Activated naive CD8-positive, alpha-beta T cell treated with anti-CD3 and anti-CD28 coated beads, Interleukin-2, amount 50 U/mL, for 24 hours (primary cell): ENCODE results near the gene FAM186B.
"Not testable (repeated sequence)": the region's sequence is repeated elsewhere in the genome, so short reads cannot be mapped to it uniquely, and the experiment has no call there.

Experiments
- ATAC-seq: fragments of 150-1000 bp; cut with Tn5 transposase; one replicate; pipeline ENCODE4 v1.10.0; 2021
- DNase-seq: peaks from one replicate; pipeline ENCODE4 v3.0.0; 2021
- H3K27ac Mint-ChIP-seq: one replicate; pipeline ENCODE4 v1.8.0; 2021; ENCODE audit warnings: mild to moderate bottlenecking, mixed read lengths
- H3K27me3 Mint-ChIP-seq: one replicate; pipeline ENCODE4 v1.8.0; 2021; ENCODE audit warnings: mixed read lengths
- H3K36me3 Mint-ChIP-seq: one replicate; pipeline ENCODE4 v1.8.0; 2021; ENCODE audit warnings: low read depth, mixed read lengths
- H3K4me1 Mint-ChIP-seq: one replicate; pipeline ENCODE4 v1.8.0; 2021; ENCODE audit warnings: mixed read lengths
- H3K4me3 Mint-ChIP-seq: one replicate; pipeline ENCODE4 v1.8.0; 2021; ENCODE audit warnings: mild to moderate bottlenecking, moderate library complexity, mixed read lengths
- H3K9me3 Mint-ChIP-seq: one replicate; pipeline ENCODE4 v1.8.0; 2021; ENCODE audit warnings: mixed read lengths

The FAM186B gene

DNA sequence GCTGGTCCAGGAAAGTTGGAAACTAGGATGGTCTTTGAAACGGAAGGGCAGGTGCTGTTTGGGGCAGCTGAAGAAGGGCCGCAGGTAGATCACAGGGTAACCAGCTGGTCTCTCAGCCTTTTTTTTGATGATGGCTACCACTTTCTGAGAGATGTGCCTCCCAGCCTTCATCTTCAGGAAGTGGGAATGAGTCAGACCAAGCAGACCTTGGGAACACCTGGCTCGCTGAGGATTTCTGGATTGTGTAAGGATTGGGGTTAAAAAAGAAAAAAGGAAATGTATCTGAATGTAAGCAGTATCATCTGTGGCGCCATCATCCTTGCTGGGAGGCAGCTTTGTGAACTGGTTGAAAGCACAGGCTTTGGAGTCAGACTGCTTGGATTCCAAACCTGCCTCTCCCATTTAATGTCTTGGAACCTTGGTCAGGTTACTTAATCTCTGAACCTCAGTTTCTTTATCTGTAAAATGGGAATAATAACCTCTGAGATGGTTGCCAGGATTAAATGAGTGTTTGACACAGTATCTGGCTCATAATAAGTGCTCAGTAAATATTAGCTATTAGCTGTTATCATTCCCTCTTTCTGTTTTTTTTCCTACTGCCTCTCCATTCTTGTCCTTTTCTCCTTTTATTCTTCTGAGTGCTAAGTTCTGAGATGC is 19.6 kb upstream of the FAM186B start:
- no peak overlapping the region for H3K27ac Mint-ChIP-seq
- H3K36me3 Mint-ChIP-seq, result no peaks in the 10 kb centered on the region
- H3K27me3 Mint-ChIP-seq, result peaks cover 7% of the 10 kb centered on the region
- ATAC-seq (no peak), DNase-seq (no peak)
- H3K4me1 Mint-ChIP-seq, result peaks cover 39% of the 10 kb centered on the region
- no peak overlapping the region for H3K4me3 Mint-ChIP-seq
- H3K9me3 Mint-ChIP-seq, result no peaks in the 10 kb centered on the region

- no peaks in the 10 kb centered on the region for H3K9me3 Mint-ChIP-seq
- ATAC-seq (peak; percentile 77), DNase-seq (peak; percentile 86)
- peak within 1 kb of the TSS; percentile 79 for H3K4me3 Mint-ChIP-seq
- peak within 1 kb of the TSS; percentile 85 for H3K27ac Mint-ChIP-seq
- H3K4me1 Mint-ChIP-seq, result peaks cover 39% of the 10 kb centered on the region
- peaks cover 19% of the 10 kb centered on the region for H3K27me3 Mint-ChIP-seq
- H3K36me3 Mint-ChIP-seq, result no peaks in the 10 kb centered on the region
Measured at GRCh38 chr12:49623142-49623904, 17.9 kb upstream of the FAM186B start, which contains the start of gene PRPF40B. PRPF40B (plus strand) TSS chr12:49623561; CDS start chr12:49623591, 30 bp downstream.

DNA sequence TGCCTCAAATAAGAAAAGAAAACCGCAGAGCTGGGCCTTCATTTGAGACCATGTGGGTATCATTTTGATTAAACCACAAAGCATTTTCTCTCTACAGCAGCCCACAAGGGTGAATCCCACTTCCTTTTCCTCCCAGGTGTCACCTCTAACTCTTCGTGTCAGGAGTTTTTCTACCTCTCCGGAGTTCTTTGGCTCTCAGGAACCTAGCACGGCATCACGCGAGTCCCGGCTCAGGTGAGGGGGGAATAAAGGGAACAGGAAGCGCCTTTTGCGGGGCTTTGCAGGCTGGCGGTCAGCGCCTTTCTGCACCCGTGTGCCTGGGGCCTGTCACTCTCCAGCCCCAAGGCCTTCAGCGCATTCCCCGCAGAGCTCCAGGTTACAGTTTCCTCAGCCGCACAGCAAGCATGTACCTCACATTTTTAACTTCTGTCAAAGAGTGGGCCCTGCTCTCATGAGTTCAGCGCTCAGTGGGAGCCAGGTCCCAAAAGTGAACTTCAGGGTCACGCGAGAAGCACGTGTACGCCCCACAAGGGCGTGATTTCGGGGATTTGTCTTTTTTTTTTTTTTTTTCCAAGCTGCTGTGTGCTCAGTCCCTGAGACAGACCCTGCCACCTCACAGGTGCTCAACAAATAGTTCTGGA is 17.2 kb upstream of the FAM186B start:
- DNase-seq, result peak; percentile 56
- no peaks in the 10 kb centered on the region for H3K9me3 Mint-ChIP-seq
- ATAC-seq, result peak; percentile 44

DNA sequence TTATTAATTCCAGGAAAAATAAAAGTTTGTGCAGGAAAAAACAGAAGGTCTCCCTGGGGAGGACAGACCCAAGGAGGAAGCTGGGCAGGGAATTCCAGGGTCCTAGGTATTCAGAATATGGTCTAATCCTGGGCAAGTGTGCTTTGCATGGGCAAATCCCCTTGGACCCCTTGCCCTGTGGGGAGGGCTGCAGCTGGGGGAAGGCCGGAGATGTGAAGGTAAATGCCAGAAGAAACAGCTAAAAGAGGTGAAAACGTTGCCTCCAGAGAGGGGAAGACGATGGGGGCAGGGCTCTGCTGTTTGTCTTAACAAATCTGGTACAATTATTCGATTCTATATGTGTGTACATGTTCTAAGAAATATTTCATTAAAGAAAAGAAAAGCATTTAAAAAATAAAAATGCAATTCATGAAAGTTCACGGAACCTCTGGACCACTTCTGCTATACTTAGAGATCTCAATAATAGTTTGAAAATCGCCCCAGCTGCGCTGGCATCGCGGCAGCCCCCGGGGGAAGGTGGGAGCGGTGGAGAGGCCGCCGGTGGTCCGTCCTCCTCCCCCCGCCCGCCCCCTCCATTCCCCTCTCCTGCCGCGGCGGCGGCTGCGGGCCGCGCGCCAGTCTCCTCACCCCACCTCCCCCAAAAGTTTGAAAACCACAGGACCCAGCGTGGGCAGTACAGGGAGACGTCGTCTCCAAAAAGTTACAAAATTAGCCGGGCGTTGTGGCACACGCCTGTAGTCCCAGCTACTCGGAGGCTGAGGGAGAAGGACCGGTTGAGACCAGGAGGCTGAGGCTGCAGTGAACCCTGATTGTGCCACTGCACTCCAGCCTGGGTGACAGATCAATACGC is 16.4 kb upstream of the FAM186B start:
- Mint-ChIP-seq H3K36me3 (no peaks in the 10 kb centered on the region), H3K9me3 (no peaks in the 10 kb centered on the region), H3K4me1 (peaks cover 39% of the 10 kb centered on the region), H3K27ac (peak overlapping the region; percentile 85), H3K4me3 (peak overlapping the region; percentile 79), H3K27me3 (peaks cover 24% of the 10 kb centered on the region)
- ATAC-seq (no peak), DNase-seq (no peak)

More for the DNA sequence above, 17.2 kb upstream of the FAM186B start:
- Mint-ChIP-seq H3K27me3 (peaks cover 23% of the 10 kb centered on the region), H3K4me1 (peaks cover 39% of the 10 kb centered on the region), H3K4me3 (peak overlapping the region; percentile 79), H3K36me3 (no peaks in the 10 kb centered on the region), H3K27ac (peak overlapping the region; percentile 85)

DNA sequence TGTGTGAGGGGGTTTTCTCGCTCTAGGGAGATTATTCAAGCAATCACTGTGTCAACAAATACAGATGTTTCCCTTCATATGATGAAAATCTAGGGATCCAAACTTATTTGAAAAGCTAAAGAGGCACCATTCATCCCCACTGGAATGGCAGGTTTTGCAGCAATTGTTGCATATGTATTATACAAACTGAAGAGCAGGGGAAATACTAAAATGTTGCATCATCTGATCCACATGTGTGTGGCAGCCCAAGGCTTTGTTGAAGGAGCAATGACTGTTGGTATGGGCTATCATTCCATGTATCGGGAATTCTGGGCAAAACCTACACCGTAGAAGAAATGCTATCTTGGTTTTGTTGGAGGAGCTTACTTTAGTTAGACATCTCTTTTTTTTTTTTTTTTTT is 13.8 kb upstream of the FAM186B start:
- Mint-ChIP-seq H3K27ac (no peak overlapping the region), H3K27me3 (peaks cover 25% of the 10 kb centered on the region), H3K4me1 (peaks cover 39% of the 10 kb centered on the region), H3K9me3 (no peaks in the 10 kb centered on the region), H3K36me3 (no peaks in the 10 kb centered on the region), H3K4me3 (no peak overlapping the region)
- no peak for ATAC-seq
- no peak for DNase-seq

DNA sequence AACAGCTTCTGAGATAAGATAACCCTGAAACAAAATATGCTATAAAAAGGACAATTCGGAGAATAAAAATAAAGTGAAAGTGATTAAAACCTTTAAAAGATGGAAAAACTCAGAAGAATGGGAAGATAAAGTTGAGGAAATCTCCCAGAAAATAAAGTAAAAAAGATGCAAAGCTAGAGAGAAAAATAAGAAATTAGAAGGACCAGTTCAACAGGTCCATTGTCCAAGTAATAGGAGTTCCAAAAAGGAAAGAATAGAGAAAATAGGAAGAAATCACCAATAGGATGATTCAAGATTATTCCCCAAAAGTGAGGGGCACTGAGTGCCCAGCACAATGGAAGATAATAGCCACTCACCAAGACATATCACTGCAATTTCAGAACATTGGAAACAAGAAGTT is 13.1 kb upstream of the FAM186B start:
- no peaks in the 10 kb centered on the region for H3K36me3 Mint-ChIP-seq
- H3K4me3 Mint-ChIP-seq, result no peak overlapping the region
- H3K27me3 Mint-ChIP-seq, result peaks cover 23% of the 10 kb centered on the region
- DNase-seq (no peak), ATAC-seq (no peak)
- H3K27ac Mint-ChIP-seq, result no peak overlapping the region
- H3K9me3 Mint-ChIP-seq, result no peaks in the 10 kb centered on the region
- peaks cover 33% of the 10 kb centered on the region for H3K4me1 Mint-ChIP-seq

- H3K9me3 Mint-ChIP-seq, result no peaks in the 10 kb centered on the region
- DNase-seq (no peak), ATAC-seq (no peak)
- H3K4me1 Mint-ChIP-seq, result peaks cover 23% of the 10 kb centered on the region
- no peak overlapping the region for H3K4me3 Mint-ChIP-seq
- H3K36me3 Mint-ChIP-seq, result no peaks in the 10 kb centered on the region
- H3K27me3 Mint-ChIP-seq, result peaks cover 29% of the 10 kb centered on the region
- no peak overlapping the region for H3K27ac Mint-ChIP-seq
Measured at GRCh38 chr12:49616533-49617219, 11.2 kb upstream of the FAM186B start.

DNA sequence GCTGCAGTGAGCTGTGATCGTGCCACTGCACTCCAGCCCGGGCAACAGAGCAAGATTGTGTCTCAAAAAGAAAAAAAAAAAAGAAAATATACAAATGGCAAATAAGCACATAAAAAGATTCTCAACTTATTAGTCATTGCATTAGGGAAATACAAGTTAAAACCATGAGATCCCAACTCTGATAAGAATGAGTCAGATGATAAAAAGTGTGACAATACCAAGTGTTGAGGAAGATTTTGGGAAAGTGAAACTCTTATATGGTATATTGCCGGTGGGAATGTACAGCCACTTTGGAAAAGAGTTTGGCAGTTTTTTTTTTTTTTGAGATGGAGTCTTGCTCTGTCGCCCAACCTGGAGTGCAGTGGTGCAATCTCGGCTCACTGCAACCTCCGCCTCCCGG is 10.3 kb upstream of the FAM186B start:
- peaks cover 25% of the 10 kb centered on the region for H3K27me3 Mint-ChIP-seq
- H3K4me3 Mint-ChIP-seq, result no peak overlapping the region
- ATAC-seq (no peak), DNase-seq (no peak)
- H3K4me1 Mint-ChIP-seq, result peaks cover 15% of the 10 kb centered on the region
- no peak overlapping the region for H3K27ac Mint-ChIP-seq
- H3K9me3 Mint-ChIP-seq, result no peaks in the 10 kb centered on the region
- H3K36me3 Mint-ChIP-seq, result no peaks in the 10 kb centered on the region

GRCh38 chr12:49612210-49612609 is 6.8 kb upstream of the FAM186B start:
- H3K4me3 Mint-ChIP-seq, result no peak overlapping the region
- H3K27ac Mint-ChIP-seq, result no peak overlapping the region
- H3K36me3 Mint-ChIP-seq, result peaks cover 4% of the 10 kb centered on the region
- DNase-seq, result no peak
- H3K4me1 Mint-ChIP-seq, result peaks cover 12% of the 10 kb centered on the region
- H3K9me3 Mint-ChIP-seq, result peaks cover 5% of the 10 kb centered on the region
- H3K27me3 Mint-ChIP-seq, result peaks cover 12% of the 10 kb centered on the region
- no peak for ATAC-seq

DNA sequence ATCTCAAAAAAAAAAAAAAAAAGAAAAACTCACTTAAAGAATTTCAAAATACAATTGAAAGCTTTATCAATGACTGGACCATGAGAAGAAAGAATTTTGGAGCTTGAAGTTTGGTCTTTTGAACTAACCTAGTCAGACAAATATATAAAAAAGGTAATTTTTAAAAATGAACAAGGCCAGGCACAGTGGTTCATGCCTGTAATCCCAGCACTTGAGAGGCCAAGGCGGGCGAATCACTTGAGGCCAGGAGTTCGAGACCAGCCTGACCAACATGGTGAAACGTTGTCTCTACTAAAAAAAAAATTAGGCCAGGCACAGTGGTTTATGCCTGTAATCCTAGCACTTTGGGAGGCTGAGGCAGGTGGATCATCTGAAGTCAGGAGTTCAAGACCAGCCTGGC is 5.3 kb upstream of the FAM186B start:
- ATAC-seq, DNase-seq, H3K36me3 Mint-ChIP-seq, H3K4me3 Mint-ChIP-seq, H3K4me1 Mint-ChIP-seq, H3K27ac Mint-ChIP-seq, H3K9me3 Mint-ChIP-seq: not testable (repeated sequence)
- peaks cover 12% of the 10 kb centered on the region for H3K27me3 Mint-ChIP-seq

GRCh38 chr12:49609875-49610154 is 4.4 kb upstream of the FAM186B start:
- no peak for DNase-seq
- peaks cover 5% of the 10 kb centered on the region for H3K9me3 Mint-ChIP-seq
- H3K27ac Mint-ChIP-seq, result no peak overlapping the region
- peaks cover 4% of the 10 kb centered on the region for H3K36me3 Mint-ChIP-seq
- H3K4me3 Mint-ChIP-seq, result no peak overlapping the region
- peaks cover 10% of the 10 kb centered on the region for H3K27me3 Mint-ChIP-seq
- ATAC-seq, result no peak
- H3K4me1 Mint-ChIP-seq, result peaks cover 3% of the 10 kb centered on the region

- Mint-ChIP-seq H3K9me3 (peaks cover 5% of the 10 kb centered on the region), H3K27ac (no peak overlapping the region), H3K4me1 (peaks cover 3% of the 10 kb centered on the region), H3K4me3 (no peak overlapping the region), H3K36me3 (peaks cover 4% of the 10 kb centered on the region), H3K27me3 (peaks cover 10% of the 10 kb centered on the region)
- no peak for DNase-seq
- no peak for ATAC-seq
Measured at GRCh38 chr12:49609059-49609874, 3.8 kb upstream of the FAM186B start.

DNA sequence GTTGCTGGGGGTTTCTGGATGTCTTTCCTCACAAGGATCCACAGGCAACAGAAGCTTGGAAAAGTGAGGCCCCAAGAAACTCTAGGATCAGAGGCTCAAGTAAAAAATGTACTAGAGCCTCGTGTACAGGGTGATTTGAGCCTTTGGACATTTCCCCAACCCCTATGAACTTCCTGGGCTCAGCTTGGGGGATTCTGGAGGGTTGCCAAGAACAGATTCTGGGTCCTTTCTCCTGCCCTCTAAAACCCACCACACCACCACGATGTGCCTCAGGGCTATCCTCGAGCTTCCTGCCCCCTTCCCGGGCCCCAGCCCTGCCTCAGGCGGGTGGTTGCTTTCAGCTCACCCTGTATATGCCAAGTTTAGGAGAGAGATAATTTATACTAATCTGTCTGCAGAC is 583 bp downstream of the FAM186B start:
- no peak for ATAC-seq
- DNase-seq, result no peak
- H3K4me1 Mint-ChIP-seq, result no peaks in the 10 kb centered on the region
- H3K27me3 Mint-ChIP-seq, result peaks cover under 1% of the 10 kb centered on the region
- no peak overlapping the region for H3K27ac Mint-ChIP-seq
- H3K36me3 Mint-ChIP-seq, result no peaks in the 10 kb centered on the region
- no peak overlapping the region for H3K4me3 Mint-ChIP-seq
- no peaks in the 10 kb centered on the region for H3K9me3 Mint-ChIP-seq
